Ovary (tissue), 9 donors: Measurements from ENCODE around the gene ZNF75A. TPM values are rescaled to one million over a fixed set of nuclear protein-coding genes. Genes with fewer than 3 reads are reported as not detected.

ENCODE experiments used
- DNase-seq, 5 donors: peaks; one replicate each; pipeline ENCODE4 v3.0.0-alpha.2; 2019 to 2020
- H3K27ac ChIP-seq, 2 donors: fragments of 200-600 bp; one replicate each; pipeline versions ENCODE4 v1.5.1 to v1.8.0; 2019 to 2022
- H3K27me3 ChIP-seq: fragments of 200-600 bp; one replicate; pipeline ENCODE4 v1.8.0; 2022
- H3K36me3 ChIP-seq: fragments of 200-600 bp; sonication (generic); one replicate; pipeline ENCODE4 v1.5.1; 2019
- H3K4me1 ChIP-seq: one replicate; pipeline ENCODE4 v1.8.1; 2013; ENCODE audit warnings: mild to moderate bottlenecking, moderate library complexity; ENCODE audit not compliant: insufficient read depth
- H3K4me3 ChIP-seq: fragments of 200-600 bp; sonication (generic); one replicate; pipeline ENCODE4 v1.5.1; 2017
- H3K9me3 ChIP-seq, 2 donors: fragments of 200-600 bp in 1 of 2; sonication (generic) in 1 of 2; one replicate each; pipeline versions ENCODE4 v1.5.1 to v1.8.1; 2013 to 2019; ENCODE audit warnings: mild to moderate bottlenecking in 1 of 2, moderate library complexity in 1 of 2
- EP300 ChIP-seq: sonication (generic); formaldehyde crosslinking; IDR thresholded peaks from one replicate; pipeline ENCODE4 v1.6.1; 2017; ENCODE audit warnings: antibody characterized with exemption
- POLR2A ChIP-seq: fragments of 450-650 bp; IDR thresholded peaks from one replicate; pipeline ENCODE4 v1.6.1; 2017; ENCODE audit warnings: antibody characterized with exemption, mild to moderate bottlenecking, moderate library complexity
- WGBS, 3 donors: extraction: QIAGEN DNeasy Blood & Tissue Kit in 1 of 3; methylation state at CpG; one replicate each; pipeline versions ENCODE4 v1.1.5 to v1.1.7; 2013 to 2017; 5-methylcytosine and 5-hydroxymethylcytosine counted together
- intact Hi-C, 4 donors: fragments of 100-400 bp; cut with DNase I; formaldehyde crosslinking; loops; one replicate each; pipeline versions ENCODE4 v1.11.0 to v1.15.1; 2022 to 2023
- polyA plus RNA-seq, 2 donors: library from polyadenylated mRNA; stranded (reverse); fragments of 200-250 nt in 1 of 2; fragments of 350-450 nt in 1 of 2; fragmentation: Illumina TruSeq in 1 of 2; extraction: RNeasy Lipid Tissue Mini Kit (QIAGEN cat#74804) in 1 of 2; gene quantifications; one replicate each; pipeline ENCODE4 v1.2.3, GENCODE V29; 2013 to 2014
- total RNA-seq, 7 donors: library from RNA; depleted of rRNA in 2 of 7; stranded (reverse); fragments of >200 nt in 2 of 7; fragmentation: NEBNext Ultra II Directional in 3 of 7; extraction: Animal tissue kit (Norgen Biotek cat#: 25700) in 3 of 7; gene quantifications; one replicate each; pipeline versions ENCODE4 v1.1.0 to v1.2.4, GENCODE V29; 2016 to 2023
- TF ChIP-seq, protein P1 (sequence below), 3 donors: fragments of 450-650 bp in 2 of 3; fragments of 200-600 bp in 1 of 3; IDR thresholded peaks; one replicate each; pipeline versions ENCODE4 v1.5.1 to v1.8.0; 2016 to 2022; ENCODE audit warnings: antibody characterized with exemption in 3 of 3, mild to moderate bottlenecking in 1 of 3
- donor health status: DM: no; HTN: no; CAD: no; lungs with moderate emphysema.
- donor health status: DM: no; HTN: no; CAD: no.
- donor health status: Bipolar disorder and iron deficiency.
- donor health status: DM: yes; HTN: yes; CAD: no.
- donor health status: DM: no; HTN: no; CAD: no.
- donor health status: DM: yes; HTN: yes; CAD: no.

The ZNF75A gene
- total and polyA plus RNA-seq, 9 donors: 17.5 to 50.1 (median 33.3) TPM

DNA sequence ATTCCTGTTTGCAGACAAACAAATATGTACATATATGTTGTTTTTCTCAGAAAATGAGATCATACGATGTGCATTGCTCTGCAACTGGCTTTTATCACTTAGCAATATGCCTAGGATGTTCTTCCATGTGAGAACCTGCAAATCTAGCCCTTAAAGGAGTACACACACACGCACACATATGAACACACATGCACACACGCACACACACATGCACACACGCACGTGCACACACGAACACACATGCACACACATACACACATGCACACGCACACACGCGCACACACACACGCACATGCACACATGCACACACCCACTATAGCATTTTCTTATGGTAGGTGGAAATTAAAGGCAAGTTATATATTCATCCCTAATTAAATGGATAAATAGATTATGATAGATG is 42.3 kb downstream of the ZNF75A start:
- H3K27me3 ChIP-seq: no peaks in the 10 kb centered on the region
- DNase-seq: no peak
- intact Hi-C loops: no loop called here
- 57 to 71% (median 62%) methylated on average over 10 of the region's 10 CpGs for WGBS, 3 donors
- no peak overlapping the region for H3K27ac ChIP-seq
- H3K4me1 ChIP-seq: no peaks in the 10 kb centered on the region
- TF ChIP-seq, protein P1, sequence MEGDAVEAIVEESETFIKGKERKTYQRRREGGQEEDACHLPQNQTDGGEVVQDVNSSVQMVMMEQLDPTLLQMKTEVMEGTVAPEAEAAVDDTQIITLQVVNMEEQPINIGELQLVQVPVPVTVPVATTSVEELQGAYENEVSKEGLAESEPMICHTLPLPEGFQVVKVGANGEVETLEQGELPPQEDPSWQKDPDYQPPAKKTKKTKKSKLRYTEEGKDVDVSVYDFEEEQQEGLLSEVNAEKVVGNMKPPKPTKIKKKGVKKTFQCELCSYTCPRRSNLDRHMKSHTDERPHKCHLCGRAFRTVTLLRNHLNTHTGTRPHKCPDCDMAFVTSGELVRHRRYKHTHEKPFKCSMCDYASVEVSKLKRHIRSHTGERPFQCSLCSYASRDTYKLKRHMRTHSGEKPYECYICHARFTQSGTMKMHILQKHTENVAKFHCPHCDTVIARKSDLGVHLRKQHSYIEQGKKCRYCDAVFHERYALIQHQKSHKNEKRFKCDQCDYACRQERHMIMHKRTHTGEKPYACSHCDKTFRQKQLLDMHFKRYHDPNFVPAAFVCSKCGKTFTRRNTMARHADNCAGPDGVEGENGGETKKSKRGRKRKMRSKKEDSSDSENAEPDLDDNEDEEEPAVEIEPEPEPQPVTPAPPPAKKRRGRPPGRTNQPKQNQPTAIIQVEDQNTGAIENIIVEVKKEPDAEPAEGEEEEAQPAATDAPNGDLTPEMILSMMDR (IDR thresholded peaks at IDR 0.05): no peak
- TF ChIP-seq POLR2A (no peak), EP300 (no peak)
- no peaks in the 10 kb centered on the region for H3K9me3 ChIP-seq
- no peak overlapping the region for H3K4me3 ChIP-seq
- no peaks in the 10 kb centered on the region for H3K36me3 ChIP-seq

DNA sequence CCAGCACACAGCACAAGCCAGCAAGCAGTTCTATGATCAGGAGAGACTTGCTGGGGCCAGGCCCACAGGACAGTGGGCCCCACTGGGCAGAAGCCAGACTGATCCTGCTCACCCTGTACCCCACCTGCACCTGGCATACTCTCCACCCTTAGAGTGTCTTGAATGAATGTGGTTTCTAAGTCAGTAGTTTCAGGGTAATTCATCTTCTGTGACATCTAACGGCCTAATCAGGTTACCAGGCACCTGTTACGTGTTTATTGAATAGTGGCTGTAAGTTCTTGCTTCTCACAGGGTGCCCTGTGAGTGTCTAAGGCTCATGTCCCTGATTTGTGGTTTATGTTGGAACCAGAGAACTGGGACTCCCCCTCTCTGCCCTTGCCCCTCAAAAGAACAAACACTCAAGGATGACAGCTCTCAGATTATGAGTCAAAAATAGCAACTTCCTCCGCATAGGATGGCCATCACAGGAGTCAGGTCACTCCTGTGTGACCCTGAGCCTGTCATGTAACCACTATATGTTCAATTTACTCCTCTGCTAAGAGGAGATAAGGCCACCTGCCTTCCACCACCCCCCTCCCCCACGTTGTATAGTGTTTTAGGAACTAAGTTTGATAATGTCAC is 43.4 kb downstream of the ZNF75A start:
- no peak overlapping the region for H3K27ac ChIP-seq
- no peaks in the 10 kb centered on the region for H3K36me3 ChIP-seq
- DNase-seq: no peak
- WGBS, 3 donors: 27 to 36% (median 35%) methylated on average over 4 of the region's 4 CpGs
- H3K9me3 ChIP-seq: no peaks in the 10 kb centered on the region
- TF ChIP-seq, protein P1 (IDR thresholded peaks at IDR 0.05): no peak
- TF ChIP-seq POLR2A (no peak), EP300 (no peak)
- no peaks in the 10 kb centered on the region for H3K27me3 ChIP-seq
- no peak overlapping the region for H3K4me3 ChIP-seq
- no peaks in the 10 kb centered on the region for H3K4me1 ChIP-seq
- intact Hi-C loops: no loop called here

DNA sequence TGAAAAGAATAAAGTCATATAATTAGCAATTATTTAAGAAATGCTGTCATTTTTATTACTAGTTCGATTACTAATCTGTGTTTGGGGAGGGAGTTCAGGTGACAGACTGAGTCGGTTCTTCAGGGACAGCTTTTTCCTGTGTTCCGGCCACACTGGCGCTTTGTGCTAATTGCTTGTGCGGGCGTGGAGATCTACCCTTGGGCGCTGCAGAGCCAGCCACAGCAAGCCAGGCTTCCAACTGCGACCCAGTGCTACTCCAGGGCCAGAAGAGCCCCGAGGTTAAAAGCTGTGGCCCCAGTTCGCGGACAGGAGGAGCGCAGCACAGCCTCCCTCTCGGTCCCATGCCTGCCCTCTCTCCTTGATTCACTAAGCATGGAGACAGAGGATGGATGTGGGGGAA is 43.9 kb downstream of the ZNF75A start:
- TF ChIP-seq EP300 (no peak), POLR2A (no peak)
- TF ChIP-seq, protein P1 (IDR thresholded peaks at IDR 0.05): no peak
- no peak overlapping the region for H3K27ac ChIP-seq
- no peak for DNase-seq
- no peaks in the 10 kb centered on the region for H3K9me3 ChIP-seq
- no peaks in the 10 kb centered on the region for H3K27me3 ChIP-seq
- 50 to 67% (median 59%) methylated on average over 13 of the region's 13 CpGs for WGBS, 3 donors
- H3K4me3 ChIP-seq: no peak overlapping the region
- H3K4me1 ChIP-seq: no peaks in the 10 kb centered on the region
- no peaks in the 10 kb centered on the region for H3K36me3 ChIP-seq
- intact Hi-C loops: no loop called here

DNA sequence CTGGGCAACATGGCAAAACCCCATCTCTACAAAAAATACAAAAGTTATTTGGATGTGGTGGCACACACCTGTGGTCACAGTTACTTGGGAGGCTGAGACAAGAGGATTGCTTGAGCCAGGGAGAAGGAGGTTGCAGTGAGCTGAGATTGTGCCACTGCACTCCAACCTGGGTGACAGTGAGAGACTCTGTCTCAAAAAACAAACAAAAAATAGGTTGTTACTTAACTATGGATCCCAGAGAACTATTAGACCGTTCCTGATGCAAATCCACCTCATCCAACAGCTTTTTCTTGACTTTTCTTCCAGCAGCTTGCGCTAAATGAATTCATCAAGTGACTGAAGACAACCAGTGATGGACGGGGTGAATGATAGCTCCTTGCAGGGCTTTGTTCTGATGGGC is 50.3 kb downstream of the ZNF75A start, which contains the start of gene OR2C1:
OR2C1 (plus strand) TSS at position 301 of the 400 bp plus-strand sequence; CDS start at position 353, 52 bp downstream.
- no peaks in the 10 kb centered on the region for H3K36me3 ChIP-seq
- H3K4me1 ChIP-seq: no peaks in the 10 kb centered on the region
- DNase-seq: no peak
- H3K27ac ChIP-seq: no peak within 1 kb of the TSS
- H3K27me3 ChIP-seq: no peaks in the 10 kb centered on the region
- WGBS, 3 donors: 64 to 80% (median 73%) methylated on average over 3 of the region's 3 CpGs
- TF ChIP-seq POLR2A: no peak
- intact Hi-C loops: no loop called here
- no peaks in the 10 kb centered on the region for H3K9me3 ChIP-seq
- H3K4me3 ChIP-seq: no peak within 1 kb of the TSS

DNA sequence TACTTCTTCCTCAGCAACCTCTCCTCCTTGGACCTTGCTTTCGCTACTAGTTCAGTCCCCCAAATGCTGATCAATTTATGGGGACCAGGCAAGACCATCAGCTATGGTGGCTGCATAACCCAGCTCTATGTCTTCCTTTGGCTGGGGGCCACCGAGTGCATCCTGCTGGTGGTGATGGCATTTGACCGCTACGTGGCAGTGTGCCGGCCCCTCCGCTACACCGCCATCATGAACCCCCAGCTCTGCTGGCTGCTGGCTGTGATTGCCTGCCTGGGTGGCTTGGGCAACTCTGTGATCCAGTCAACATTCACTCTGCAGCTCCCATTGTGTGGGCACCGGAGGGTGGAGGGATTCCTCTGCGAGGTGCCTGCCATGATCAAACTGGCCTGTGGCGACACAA is 50.8 kb downstream of the ZNF75A start:
- WGBS, 3 donors: 85 to 90% (median 87%) methylated on average over 10 of the region's 10 CpGs
- no peak for DNase-seq
- TF ChIP-seq EP300 (no peak), POLR2A (no peak)
- TF ChIP-seq, protein P1 (IDR thresholded peaks at IDR 0.05): no peak
- H3K36me3 ChIP-seq: no peaks in the 10 kb centered on the region
- H3K9me3 ChIP-seq: no peaks in the 10 kb centered on the region
- intact Hi-C loops: no loop called here
- no peak overlapping the region for H3K27ac ChIP-seq
- H3K27me3 ChIP-seq: no peaks in the 10 kb centered on the region
- H3K4me3 ChIP-seq: no peak overlapping the region
- H3K4me1 ChIP-seq: no peaks in the 10 kb centered on the region
